HCT116 (cell line): Measurements from ENCODE around the gene ADCY1. TPM values are rescaled to one million over a fixed set of nuclear protein-coding genes. Genes with fewer than 3 reads are reported as not detected.

Experiments
- ATAC-seq: fragments of 200-7000 bp; cut with Tn5 transposase; 2 replicates; pipeline ENCODE4 v1.9.1; 2020; ENCODE audit warnings: mild to moderate bottlenecking, moderate library complexity
- BruUV-seq: library from RNA; stranded (reverse); fragments of 400-500 nt; replicated peaks from 2 replicates; lab custom pipeline; 2021; lab: Mats Ljungman, UMichigan
- CTCF ChIA-PET: fragments of 300-600 bp; sonication (Branson Sonifier 250); formaldehyde crosslinking; loops from one replicate; lab custom pipeline; 2021; ENCODE audit warnings: antibody characterized with exemption; lab: Charles Lee
- POLR2A ChIA-PET: fragments of 300-600, 350-600 bp; sonication (Branson Sonifier 250); formaldehyde crosslinking; loops from one replicate; lab custom pipeline; 2021; ENCODE audit warnings: antibody characterized with exemption; lab: Charles Lee
- RAD21 ChIA-PET, 2 experiments: fragments of 300-600 bp; sonication (Branson Sonifier 250); formaldehyde crosslinking; loops; one replicate each; lab custom pipeline; 2023; ENCODE audit warnings: low total read pairs in 2 of 2; ENCODE audit not compliant: uncharacterized antibody in 2 of 2, unreplicated experiment in 2 of 2, low non-redundant PET in 1 of 2; lab: Charles Lee
- DNase-seq: peaks from one replicate; pipeline ENCODE4 v3.0.0-alpha.2; 2010; ENCODE audit warnings: low read depth, low spot score
- H2AFZ ChIP-seq: fragments of 200-600 bp; shearing (Covaris generic), sonication (generic); 2 replicates; pipeline ENCODE4 v1.6.1; 2017; ENCODE audit warnings: low read depth, mixed run types, mixed read lengths, antibody characterized with exemption, low read length; ENCODE audit not compliant: poor library complexity, severe bottlenecking
- H3K27ac ChIP-seq: 2 replicates; pipeline ENCODE4 v1.5.1; 2012; ENCODE audit warnings: low read depth, low read length
- H3K27me3 ChIP-seq: fragments of 200-600 bp; sonication (generic); 2 replicates; pipeline ENCODE4 v1.6.1; 2016; ENCODE audit warnings: mixed run types, low read length, mixed read lengths; ENCODE audit not compliant: insufficient read depth
- H3K36me3 ChIP-seq, 2 experiments: fragments of 200-500 bp in 1 of 2; fragments of 200-600 bp in 1 of 2; sonication (Bioruptor generic) in 1 of 2; sonication (generic) in 1 of 2; 2 replicates each; pipeline versions ENCODE4 v1.5.1 to v1.6.1; 2014 to 2016; ENCODE audit warnings: low read length in 2 of 2, inconsistent platforms in 1 of 2, mixed read lengths in 1 of 2, mixed run types in 1 of 2; ENCODE audit not compliant: insufficient read depth in 2 of 2, control insufficient read depth in 1 of 2
- H3K4me1 ChIP-seq, 2 experiments: fragments of 200-600 bp in 1 of 2; sonication (generic) in 1 of 2; 2 replicates each; pipeline versions ENCODE4 v1.5.1 to v1.6.1; 2012 to 2017; ENCODE audit warnings: low read length in 2 of 2, inconsistent platforms in 1 of 2, mild to moderate bottlenecking in 1 of 2, mixed read lengths in 1 of 2, mixed run types in 1 of 2, moderate library complexity in 1 of 2; ENCODE audit not compliant: insufficient read depth in 2 of 2, control insufficient read depth in 1 of 2
- H3K4me2 ChIP-seq: fragments of 200-600 bp; sonication (generic); 2 replicates; pipeline ENCODE4 v1.6.1; 2017; ENCODE audit warnings: mixed run types, low read length, mixed read lengths
- H3K4me3 ChIP-seq, 2 experiments: fragments of 200-600 bp in 1 of 2; sonication (generic) in 1 of 2; replicated peaks in 1 of 2; 2 replicates each; pipeline ENCODE4 v1.5.1; 2011 to 2016; ENCODE audit warnings: low read length in 2 of 2, control low read depth in 1 of 2, low read depth in 1 of 2, mild to moderate bottlenecking in 1 of 2, mixed read lengths in 1 of 2, mixed run types in 1 of 2
- H3K79me2 ChIP-seq: fragments of 200-600 bp; sonication (generic); 2 replicates; pipeline ENCODE4 v1.6.1; 2017; ENCODE audit warnings: mild to moderate bottlenecking, mixed run types, low read length, moderate library complexity, mixed read lengths; ENCODE audit not compliant: insufficient read depth
- H3K9ac ChIP-seq: fragments of 200-600 bp; sonication (generic); 2 replicates; pipeline ENCODE4 v1.6.1; 2016; ENCODE audit warnings: low read length, mixed read lengths
- H3K9me2 ChIP-seq: fragments of 200-600 bp; sonication (generic), shearing (Covaris generic); 2 replicates; pipeline ENCODE4 v1.6.1; 2017; ENCODE audit warnings: mixed run types, mild to moderate bottlenecking, moderate library complexity; ENCODE audit not compliant: insufficient read depth
- H3K9me3 ChIP-seq, 2 experiments: fragments of 200-500 bp in 1 of 2; fragments of 200-600 bp in 1 of 2; sonication (Bioruptor generic) in 1 of 2; sonication (generic) in 1 of 2; 2 replicates each; pipeline ENCODE4 v1.6.1; 2014 to 2017; ENCODE audit warnings: low read length in 2 of 2, mixed read lengths in 2 of 2, inconsistent platforms in 1 of 2, low read depth in 1 of 2, mild to moderate bottlenecking in 1 of 2, mixed run types in 1 of 2, moderate library complexity in 1 of 2; ENCODE audit not compliant: control insufficient read depth in 1 of 2, insufficient read depth in 1 of 2
- H4K20me1 ChIP-seq: fragments of 200-600 bp; sonication (generic), shearing (Covaris generic); 2 replicates; pipeline ENCODE4 v1.6.1; 2017; ENCODE audit warnings: mixed run types, mild to moderate bottlenecking, moderate library complexity; ENCODE audit not compliant: insufficient read depth
- ATF3 ChIP-seq: IDR thresholded peaks from 2 replicates; pipeline ENCODE4 v1.6.1; 2012
- CBX3 ChIP-seq: IDR thresholded peaks from 2 replicates; pipeline ENCODE4 v1.6.1; 2012; ENCODE audit warnings: low read depth
- CEBPB ChIP-seq: IDR thresholded peaks from 2 replicates; pipeline ENCODE4 v1.6.1; 2012; ENCODE audit warnings: low read depth
- EGR1 ChIP-seq: IDR thresholded peaks from 2 replicates; pipeline ENCODE4 v1.6.1; 2012; ENCODE audit warnings: low read depth
- EZH2 ChIP-seq: fragments of 200-600 bp; sonication (generic); IDR thresholded peaks from 2 replicates; pipeline ENCODE4 v1.6.1; 2017; ENCODE audit warnings: antibody characterized with exemption, mixed run types
- FOSL1 ChIP-seq: IDR thresholded peaks from 2 replicates; pipeline ENCODE4 v1.6.1; 2012; ENCODE audit warnings: low read depth
- JUND ChIP-seq: IDR thresholded peaks from 2 replicates; pipeline ENCODE4 v1.6.1; 2012
- POLR2A ChIP-seq: IDR thresholded peaks from 2 replicates; pipeline ENCODE4 v1.7.0; 2011; ENCODE audit warnings: borderline replicate concordance; ENCODE audit not compliant: insufficient read depth, insufficient read length; ENCODE audit errors: extremely low read depth
- POLR2AphosphoS5 ChIP-seq: IDR thresholded peaks from 2 replicates; pipeline ENCODE4 v1.6.1; 2011; ENCODE audit warnings: mild to moderate bottlenecking, low read depth, low read length, moderate library complexity
- RAD21 ChIP-seq: IDR thresholded peaks from 2 replicates; pipeline ENCODE4 v1.6.1; 2012; ENCODE audit warnings: low read depth, mild to moderate bottlenecking
- SRF ChIP-seq: IDR thresholded peaks from 2 replicates; pipeline ENCODE4 v1.6.1; 2012; ENCODE audit warnings: low read depth
- TCF7L2 ChIP-seq: IDR thresholded peaks from 2 replicates; pipeline ENCODE4 v1.7.0; 2011; ENCODE audit warnings: borderline replicate concordance, inconsistent platforms; ENCODE audit not compliant: insufficient read depth, insufficient read length; ENCODE audit errors: extremely low read depth
- YY1 ChIP-seq: IDR thresholded peaks from 2 replicates; pipeline ENCODE4 v1.6.1; 2011; ENCODE audit warnings: low read length, low read depth, moderate library complexity, mild to moderate bottlenecking; ENCODE audit not compliant: insufficient replicate concordance; ENCODE audit errors: extremely low read depth
- intact Hi-C: fragments of 100-400 bp; cut with micrococcal nuclease; formaldehyde crosslinking; loops from 2 replicates; pipeline ENCODE4 v1.10.0; 2022
- total RNA-seq: library from RNA; stranded (reverse); gene quantifications from one replicate; pipeline ENCODE4 v1.2.1, GENCODE V29; 2021; ENCODE audit not compliant: unreplicated experiment
- TF ChIP-seq, protein P1 (sequence below): IDR thresholded peaks from 2 replicates; pipeline ENCODE4 v1.6.1; 2012
- TF ChIP-seq, protein P2 (sequence below), 3 experiments: fragments of 200-600 bp in 1 of 3; sonication (generic) in 1 of 3; IDR thresholded peaks in 2 of 3; conservative IDR thresholded peaks in 1 of 3; 2 replicates each; pipeline ENCODE4 v1.5.1; 2012 to 2017; ENCODE audit warnings: low read depth in 2 of 3, low read length in 2 of 3, antibody characterized with exemption in 1 of 3, borderline replicate concordance in 1 of 3, control low read depth in 1 of 3, mild to moderate bottlenecking in 1 of 3, mixed read lengths in 1 of 3, mixed run types in 1 of 3, moderate library complexity in 1 of 3; ENCODE audit not compliant: insufficient read depth in 1 of 3
- TF ChIP-seq, protein P3 (sequence below): IDR thresholded peaks from 2 replicates; pipeline ENCODE4 v1.6.1; 2011; ENCODE audit warnings: mild to moderate bottlenecking, low read length, moderate library complexity; ENCODE audit not compliant: insufficient replicate concordance; ENCODE audit errors: extremely low read depth

ADCY1 gene
- total RNA-seq, 1 experiment from 2014 or later, result 0.05 TPM

DNA sequence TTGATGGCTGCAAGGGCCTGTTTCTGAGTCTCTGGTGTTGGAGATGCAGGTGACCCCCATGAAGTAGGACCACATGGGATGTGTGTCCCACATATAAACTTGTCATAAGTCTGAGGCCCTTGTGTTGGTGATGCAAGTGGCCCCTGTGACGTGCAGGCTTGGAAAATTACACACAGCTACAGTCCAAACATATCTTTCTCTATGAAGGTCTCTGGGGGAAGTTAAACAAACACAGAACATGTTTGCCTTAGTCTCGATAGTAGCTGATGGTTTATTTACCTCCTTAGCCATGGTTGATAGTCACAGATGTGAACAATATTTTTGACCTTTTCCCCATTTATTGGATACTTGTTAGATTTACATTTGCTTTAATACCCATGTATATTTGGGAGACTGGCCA is 64.7 kb downstream of the ADCY1 start:
- no peak overlapping the region for H3K4me3 ChIP-seq
- intact Hi-C loops, result no loop called here
- no TSS peak for BruUV-seq
- H3K27ac ChIP-seq, result no peak overlapping the region
- H3K79me2 ChIP-seq, result no peaks in the 10 kb centered on the region
- no peak overlapping the region for H2AFZ ChIP-seq
- RAD21 ChIA-PET, result no interaction called here
- H3K27me3 ChIP-seq, result peaks cover 17% of the 10 kb centered on the region
- POLR2A ChIA-PET, result no interaction called here
- no peaks in the 10 kb centered on the region for H3K36me3 ChIP-seq
- H3K9me3 ChIP-seq, result no peaks in the 10 kb centered on the region
- no peak overlapping the region for H3K4me2 ChIP-seq
- no peak for ATAC-seq
- H3K9me2 ChIP-seq, result no peaks in the 10 kb centered on the region
- DNase-seq, result no peak
- H4K20me1 ChIP-seq, result no peaks in the 10 kb centered on the region
- CTCF ChIA-PET, result no interaction called here
- H3K4me1 ChIP-seq, result no peaks in the 10 kb centered on the region
- H3K9ac ChIP-seq, result no peak overlapping the region
- TF ChIP-seq POLR2AphosphoS5 (no peak), RAD21 (no peak), JUND (no peak), CBX3 (no peak), EGR1 (no peak), EZH2 (no peak), YY1 (no peak), TCF7L2 (no peak), SRF (no peak), POLR2A (no peak), ATF3 (no peak), CEBPB (no peak), FOSL1 (no peak)
- TF ChIP-seq, protein P1, sequence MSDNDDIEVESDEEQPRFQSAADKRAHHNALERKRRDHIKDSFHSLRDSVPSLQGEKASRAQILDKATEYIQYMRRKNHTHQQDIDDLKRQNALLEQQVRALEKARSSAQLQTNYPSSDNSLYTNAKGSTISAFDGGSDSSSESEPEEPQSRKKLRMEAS, result no peak
- TF ChIP-seq, protein P2, sequence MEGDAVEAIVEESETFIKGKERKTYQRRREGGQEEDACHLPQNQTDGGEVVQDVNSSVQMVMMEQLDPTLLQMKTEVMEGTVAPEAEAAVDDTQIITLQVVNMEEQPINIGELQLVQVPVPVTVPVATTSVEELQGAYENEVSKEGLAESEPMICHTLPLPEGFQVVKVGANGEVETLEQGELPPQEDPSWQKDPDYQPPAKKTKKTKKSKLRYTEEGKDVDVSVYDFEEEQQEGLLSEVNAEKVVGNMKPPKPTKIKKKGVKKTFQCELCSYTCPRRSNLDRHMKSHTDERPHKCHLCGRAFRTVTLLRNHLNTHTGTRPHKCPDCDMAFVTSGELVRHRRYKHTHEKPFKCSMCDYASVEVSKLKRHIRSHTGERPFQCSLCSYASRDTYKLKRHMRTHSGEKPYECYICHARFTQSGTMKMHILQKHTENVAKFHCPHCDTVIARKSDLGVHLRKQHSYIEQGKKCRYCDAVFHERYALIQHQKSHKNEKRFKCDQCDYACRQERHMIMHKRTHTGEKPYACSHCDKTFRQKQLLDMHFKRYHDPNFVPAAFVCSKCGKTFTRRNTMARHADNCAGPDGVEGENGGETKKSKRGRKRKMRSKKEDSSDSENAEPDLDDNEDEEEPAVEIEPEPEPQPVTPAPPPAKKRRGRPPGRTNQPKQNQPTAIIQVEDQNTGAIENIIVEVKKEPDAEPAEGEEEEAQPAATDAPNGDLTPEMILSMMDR (IDR thresholded peaks at IDR 0.05 in 2 of 3, conservative IDR thresholded peaks at IDR 0.05 in 1 of 3; ENCODE audit: borderline replicate concordance in 1 of 3, insufficient read depth in 1 of 3, low read depth in 2 of 3, low read length in 2 of 3), result no peak
- TF ChIP-seq, protein P3, sequence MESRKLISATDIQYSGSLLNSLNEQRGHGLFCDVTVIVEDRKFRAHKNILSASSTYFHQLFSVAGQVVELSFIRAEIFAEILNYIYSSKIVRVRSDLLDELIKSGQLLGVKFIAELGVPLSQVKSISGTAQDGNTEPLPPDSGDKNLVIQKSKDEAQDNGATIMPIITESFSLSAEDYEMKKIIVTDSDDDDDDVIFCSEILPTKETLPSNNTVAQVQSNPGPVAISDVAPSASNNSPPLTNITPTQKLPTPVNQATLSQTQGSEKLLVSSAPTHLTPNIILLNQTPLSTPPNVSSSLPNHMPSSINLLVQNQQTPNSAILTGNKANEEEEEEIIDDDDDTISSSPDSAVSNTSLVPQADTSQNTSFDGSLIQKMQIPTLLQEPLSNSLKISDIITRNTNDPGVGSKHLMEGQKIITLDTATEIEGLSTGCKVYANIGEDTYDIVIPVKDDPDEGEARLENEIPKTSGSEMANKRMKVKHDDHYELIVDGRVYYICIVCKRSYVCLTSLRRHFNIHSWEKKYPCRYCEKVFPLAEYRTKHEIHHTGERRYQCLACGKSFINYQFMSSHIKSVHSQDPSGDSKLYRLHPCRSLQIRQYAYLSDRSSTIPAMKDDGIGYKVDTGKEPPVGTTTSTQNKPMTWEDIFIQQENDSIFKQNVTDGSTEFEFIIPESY, result no peak
